Naive thymus-derived CD8-positive, alpha-beta T cell (primary cell): ENCODE results near the gene GRM4. TPM values are rescaled to one million over a fixed set of nuclear protein-coding genes. Genes with fewer than 3 reads are reported as not detected.

Experiments used
- ATAC-seq, 2 donors: fragments of 150-1000 bp; cut with Tn5 transposase in 1 of 2; sonication (Bioruptor Pico), chemical (Tn5 transposase) in 1 of 2; 1 replicate in 1 of 2; 2 replicates in 1 of 2; pipeline ENCODE4 v1.10.0; 2021; ENCODE audit warnings: mild to moderate bottlenecking in 2 of 2, moderate library complexity in 2 of 2
- POLR2A ChIA-PET: fragments of 350-600 bp; sonication (Branson Sonifier 250); formaldehyde crosslinking; loops from one replicate; lab custom pipeline; 2021; ENCODE audit warnings: antibody characterized with exemption; lab: Charles Lee
- DNase-seq, 10 donors: peaks; one replicate each; pipeline versions ENCODE4 v3.0.0 to v3.0.0-alpha.2; 2020 to 2022
- H3K27ac Mint-ChIP-seq, 10 donors: one replicate each; pipeline ENCODE4 v1.8.0; 2020 to 2022; ENCODE audit warnings: mild to moderate bottlenecking in 10 of 10, mixed read lengths in 10 of 10, moderate library complexity in 4 of 10, inconsistent platforms in 1 of 10
- H3K27me3 Mint-ChIP-seq, 5 donors: one replicate each; pipeline ENCODE4 v1.8.0; 2021 to 2022; ENCODE audit warnings: mixed read lengths in 5 of 5
- H3K36me3 Mint-ChIP-seq, 3 donors: one replicate each; pipeline ENCODE4 v1.8.0; 2020 to 2022; ENCODE audit warnings: mixed read lengths in 3 of 3, mild to moderate bottlenecking in 2 of 3, inconsistent platforms in 1 of 3
- H3K4me1 Mint-ChIP-seq, 4 donors: one replicate each; pipeline ENCODE4 v1.8.0; 2021 to 2022; ENCODE audit warnings: mixed read lengths in 4 of 4
- H3K4me3 Mint-ChIP-seq, 10 donors: one replicate each; pipeline ENCODE4 v1.8.0; 2020 to 2022; ENCODE audit warnings: mild to moderate bottlenecking in 10 of 10, mixed read lengths in 10 of 10, moderate library complexity in 6 of 10, inconsistent platforms in 1 of 10
- H3K9me3 Mint-ChIP-seq, 9 donors: one replicate each; pipeline ENCODE4 v1.8.0; 2020 to 2022; ENCODE audit warnings: mixed read lengths in 9 of 9, mild to moderate bottlenecking in 3 of 9, inconsistent platforms in 1 of 9, moderate library complexity in 1 of 9
- polyA plus RNA-seq, 3 donors: library from polyadenylated mRNA; unstranded; fragments of 300-500 nt; fragmentation: Illumina TruSeq; gene quantifications; one replicate each; pipeline ENCODE4 v1.2.3, GENCODE V29; 2021
- total RNA-seq, 8 experiments: library from RNA in 2 of 8; stranded (reverse) in 2 of 8; gene quantifications; one replicate each; pipeline ENCODE4 v1.2.3 and lab custom pipeline; 2021 to 2026

GRM4 gene
- total and polyA plus RNA-seq, 5 experiments from 2014 or later, result not detected

GRCh38 chr6:34145161-34146020 is 496 bp downstream of the GRM4 start:
- peaks cover 0 to 3% (median 0%) of the 10 kb centered on the region in 3 donors for H3K36me3 Mint-ChIP-seq
- DNase-seq, result peak; percentile 20 to 81 (median 50)
- peaks cover 14 to 25% (median 23%) of the 10 kb centered on the region in 4 donors for H3K4me1 Mint-ChIP-seq
- H3K27ac Mint-ChIP-seq, result peak overlapping the region in 1 of 10 donors; percentile 25
- H3K4me3 Mint-ChIP-seq, result peak overlapping the region; percentile 71 to 90 (median 82)
- peak; percentile 71 to 79 for ATAC-seq
- H3K9me3 Mint-ChIP-seq, result no peaks in the 10 kb centered on the region
- peaks cover 27 to 56% (median 38%) of the 10 kb centered on the region in 5 donors for H3K27me3 Mint-ChIP-seq
- POLR2A ChIA-PET, result interaction anchor here (0.6 kb wide), 1 partner anchor 1307 kb away, joined by 3 read pairs; the partner anchor contains the start of gene TAP2

GRCh38 chr6:34144581-34145160 is 1.2 kb downstream of the GRM4 start:
- Mint-ChIP-seq H3K27me3 (peaks cover 28 to 56% (median 38%) of the 10 kb centered on the region in 5 donors), H3K27ac (no peak overlapping the region), H3K4me1 (peaks cover 14 to 25% (median 23%) of the 10 kb centered on the region in 4 donors), H3K4me3 (peak overlapping the region; percentile 50 to 85 (median 66)), H3K36me3 (peaks cover 0 to 3% (median 0%) of the 10 kb centered on the region in 3 donors), H3K9me3 (no peaks in the 10 kb centered on the region)
- ATAC-seq, result no peak
- DNase-seq, result no peak
- POLR2A ChIA-PET, result no interaction called here

- peaks cover 0 to 3% (median 0%) of the 10 kb centered on the region in 3 donors for H3K36me3 Mint-ChIP-seq
- peak overlapping the region; percentile 54 to 85 (median 71) for H3K4me3 Mint-ChIP-seq
- peaks cover 32 to 57% (median 43%) of the 10 kb centered on the region in 5 donors for H3K27me3 Mint-ChIP-seq
- peak; percentile 26 to 77 (median 48) for DNase-seq
- no peaks in the 10 kb centered on the region for H3K9me3 Mint-ChIP-seq
- H3K4me1 Mint-ChIP-seq, result peaks cover 14 to 25% (median 23%) of the 10 kb centered on the region in 4 donors
- H3K27ac Mint-ChIP-seq, result no peak overlapping the region
- peak; percentile 64 to 71 for ATAC-seq
- POLR2A ChIA-PET, result no interaction called here
These were observed 1.9 kb downstream of the GRM4 start for GRCh38 chr6:34143884-34144580.

- ATAC-seq, result no peak
- Mint-ChIP-seq H3K36me3 (peaks cover 0 to 3% (median 0%) of the 10 kb centered on the region in 3 donors), H3K4me3 (peak overlapping the region; percentile 53 to 85 (median 70)), H3K27ac (no peak overlapping the region), H3K27me3 (peaks cover 31 to 61% (median 48%) of the 10 kb centered on the region in 5 donors), H3K9me3 (no peaks in the 10 kb centered on the region), H3K4me1 (peaks cover 13 to 25% (median 23%) of the 10 kb centered on the region in 4 donors)
- POLR2A ChIA-PET, result no interaction called here
- DNase-seq, result no peak
These were observed 2.5 kb downstream of the GRM4 start for GRCh38 chr6:34143196-34143883.

- POLR2A ChIA-PET, result no interaction called here
- H3K9me3 Mint-ChIP-seq, result no peaks in the 10 kb centered on the region
- H3K4me1 Mint-ChIP-seq, result peaks cover 11 to 25% (median 23%) of the 10 kb centered on the region in 4 donors
- H3K36me3 Mint-ChIP-seq, result peaks cover 0 to 3% (median 0%) of the 10 kb centered on the region in 3 donors
- peak overlapping the region in 5 of 10 donors; percentile 43 to 85 (median 63) for H3K4me3 Mint-ChIP-seq
- peak overlapping the region in 1 of 10 donors; percentile 74 for H3K27ac Mint-ChIP-seq
- ATAC-seq (no peak), DNase-seq (peak in 1 of 10 donors; percentile 26)
- H3K27me3 Mint-ChIP-seq, result peaks cover 31 to 67% (median 50%) of the 10 kb centered on the region in 5 donors
These were observed 3.6 kb downstream of the GRM4 start for GRCh38 chr6:34142061-34142998.

- no peak for ATAC-seq
- H3K4me3 Mint-ChIP-seq, result peak overlapping the region in 1 of 10 donors; percentile 8
These were observed 5.8 kb downstream of the GRM4 start for GRCh38 chr6:34140075-34140474.

GRCh38 chr6:34138914-34139510 is 6.9 kb downstream of the GRM4 start:
- ATAC-seq (no peak), DNase-seq (no peak)
- Mint-ChIP-seq H3K4me3 (no peak overlapping the region), H3K36me3 (peaks cover 0 to 3% (median 0%) of the 10 kb centered on the region in 3 donors), H3K27ac (no peak overlapping the region), H3K9me3 (no peaks in the 10 kb centered on the region), H3K4me1 (peaks cover 5 to 16% (median 15%) of the 10 kb centered on the region in 4 donors), H3K27me3 (peaks cover 38 to 91% (median 55%) of the 10 kb centered on the region in 5 donors)
- POLR2A ChIA-PET, result no interaction called here

More at GRCh38 chr6:34140075-34140474, 5.8 kb downstream of the GRM4 start:
- POLR2A ChIA-PET, result no interaction called here
- H3K27ac Mint-ChIP-seq, result peak overlapping the region in 1 of 10 donors; percentile 58
- H3K4me1 Mint-ChIP-seq, result peaks cover 7 to 16% (median 15%) of the 10 kb centered on the region in 4 donors
- no peak for DNase-seq
- peaks cover 36 to 82% (median 53%) of the 10 kb centered on the region in 5 donors for H3K27me3 Mint-ChIP-seq
- peaks cover 0 to 3% (median 0%) of the 10 kb centered on the region in 3 donors for H3K36me3 Mint-ChIP-seq
- H3K9me3 Mint-ChIP-seq, result no peaks in the 10 kb centered on the region

GRCh38 chr6:34138191-34138590 is 7.7 kb downstream of the GRM4 start:
- H3K4me1 Mint-ChIP-seq, result peaks cover 2 to 9% (median 8%) of the 10 kb centered on the region in 4 donors
- no peak for DNase-seq
- H3K27me3 Mint-ChIP-seq, result peaks cover 44 to 89% (median 56%) of the 10 kb centered on the region in 5 donors
- no peak overlapping the region for H3K4me3 Mint-ChIP-seq
- H3K36me3 Mint-ChIP-seq, result peaks cover 0 to 3% (median 0%) of the 10 kb centered on the region in 3 donors
- H3K27ac Mint-ChIP-seq, result no peak overlapping the region
- H3K9me3 Mint-ChIP-seq, result no peaks in the 10 kb centered on the region
- ATAC-seq, result no peak
- POLR2A ChIA-PET, result interaction anchor here (0.9 kb wide), 1 partner anchor 396 kb away, joined by 3 read pairs; no protein-coding TSS in a partner anchor

- ATAC-seq, result no peak
- Mint-ChIP-seq H3K36me3 (peaks cover 2 to 4% (median 2%) of the 10 kb centered on the region in 3 donors), H3K4me3 (no peak overlapping the region), H3K27me3 (peaks cover 46 to 93% (median 55%) of the 10 kb centered on the region in 5 donors), H3K4me1 (peaks cover 2 to 6% (median 4%) of the 10 kb centered on the region in 4 donors), H3K9me3 (peaks cover 0 to 9% (median 2%) of the 10 kb centered on the region in 9 donors), H3K27ac (no peak overlapping the region)
- no peak for DNase-seq
- POLR2A ChIA-PET, result interaction anchor here (0.6 kb wide), 1 partner anchor 278 kb away, joined by 5 read pairs; no protein-coding TSS in a partner anchor
These were observed 10.3 kb downstream of the GRM4 start for GRCh38 chr6:34135541-34135940.

GRCh38 chr6:34132486-34133185 is 13.3 kb downstream of the GRM4 start:
- ATAC-seq, result peak; percentile 59 to 64

More at GRCh38 chr6:34132486-34133185, 13.3 kb downstream of the GRM4 start:
- H3K9me3 Mint-ChIP-seq, result peaks cover 0 to 9% (median 2%) of the 10 kb centered on the region in 9 donors
- peak overlapping the region in 2 of 10 donors; percentile 33 to 59 for H3K27ac Mint-ChIP-seq
- POLR2A ChIA-PET, result no interaction called here
- H3K4me3 Mint-ChIP-seq, result peak overlapping the region in 2 of 10 donors; percentile 45 to 48
- peak in 7 of 10 donors; percentile 31 to 59 (median 46) for DNase-seq
- peaks cover 2 to 6% (median 4%) of the 10 kb centered on the region in 4 donors for H3K4me1 Mint-ChIP-seq
- peaks cover 2 to 4% (median 2%) of the 10 kb centered on the region in 3 donors for H3K36me3 Mint-ChIP-seq
- H3K27me3 Mint-ChIP-seq, result peaks cover 28 to 74% (median 36%) of the 10 kb centered on the region in 5 donors
